HUES6 (cell line): ENCODE results near the gene PLTP.

Experiments used
- H3K27ac ChIP-seq: 2 replicates; pipeline ENCODE4 v1.7.0; 2013; ENCODE audit warnings: low read depth, mild to moderate bottlenecking, low read length, inconsistent platforms
- H3K27me3 ChIP-seq: 2 replicates; pipeline ENCODE4 v1.6.1; 2013; ENCODE audit warnings: low read length; ENCODE audit not compliant: control insufficient read depth, insufficient read depth
- H3K36me3 ChIP-seq: 2 replicates; pipeline ENCODE4 v1.6.1; 2013; ENCODE audit warnings: low read length; ENCODE audit not compliant: control insufficient read depth, insufficient read depth
- H3K4me1 ChIP-seq: 2 replicates; pipeline ENCODE4 v1.6.1; 2013; ENCODE audit warnings: low read length; ENCODE audit not compliant: control insufficient read depth, insufficient read depth
- H3K4me3 ChIP-seq: 2 replicates; pipeline ENCODE4 v1.5.1; 2013; ENCODE audit warnings: low read depth, low read length
- H3K9ac ChIP-seq: one replicate; pipeline ENCODE4 v1.6.1; 2013; ENCODE audit warnings: mild to moderate bottlenecking, low read length
- H3K9me3 ChIP-seq: 2 replicates; pipeline ENCODE4 v1.6.1; 2013; ENCODE audit warnings: low read depth, low read length; ENCODE audit not compliant: control insufficient read depth, insufficient read depth

PLTP gene

GRCh38 chr20:45918182-45918737 lies 6.3 kb upstream of the PLTP start:
- no peak overlapping the region for H3K27ac ChIP-seq
- H3K4me1 ChIP-seq = no peaks in the 10 kb centered on the region
- no peaks in the 10 kb centered on the region for H3K27me3 ChIP-seq
- H3K9ac ChIP-seq = no peak overlapping the region
- no peaks in the 10 kb centered on the region for H3K9me3 ChIP-seq
- no peak overlapping the region for H3K4me3 ChIP-seq
- no peaks in the 10 kb centered on the region for H3K36me3 ChIP-seq

GRCh38 chr20:45917790-45918141 lies 5.8 kb upstream of the PLTP start:
- no peak overlapping the region for H3K27ac ChIP-seq
- H3K4me1 ChIP-seq = no peaks in the 10 kb centered on the region

GRCh38 chr20:45913116-45913515 lies 1.2 kb upstream of the PLTP start:
- no peak overlapping the region for H3K9ac ChIP-seq

More at GRCh38 chr20:45917790-45918141, 5.8 kb upstream of the PLTP start:
- H3K9me3 ChIP-seq = no peaks in the 10 kb centered on the region
- H3K9ac ChIP-seq = no peak overlapping the region
- H3K27me3 ChIP-seq = no peaks in the 10 kb centered on the region
- no peaks in the 10 kb centered on the region for H3K36me3 ChIP-seq
- no peak overlapping the region for H3K4me3 ChIP-seq

GRCh38 chr20:45912344-45912682 lies 358 bp upstream of the PLTP start:
- no peak overlapping the region for H3K27ac ChIP-seq
- peak overlapping the region; percentile 82 for H3K4me3 ChIP-seq
- H3K4me1 ChIP-seq = peaks cover 5% of the 10 kb centered on the region
- H3K9me3 ChIP-seq = no peaks in the 10 kb centered on the region
- peak overlapping the region; percentile 54 for H3K9ac ChIP-seq
- no peaks in the 10 kb centered on the region for H3K27me3 ChIP-seq
- H3K36me3 ChIP-seq = peaks cover 23% of the 10 kb centered on the region

More at GRCh38 chr20:45913116-45913515, 1.2 kb upstream of the PLTP start:
- no peaks in the 10 kb centered on the region for H3K9me3 ChIP-seq
- peaks cover 15% of the 10 kb centered on the region for H3K36me3 ChIP-seq
- peaks cover 5% of the 10 kb centered on the region for H3K4me1 ChIP-seq
- H3K27me3 ChIP-seq = no peaks in the 10 kb centered on the region
- H3K4me3 ChIP-seq = no peak overlapping the region
- H3K27ac ChIP-seq = no peak overlapping the region

- Histone ChIP-seq H3K27me3 (no peaks in the 10 kb centered on the region), H3K36me3 (peaks cover 32% of the 10 kb centered on the region), H3K4me3 (peak overlapping the region; percentile 82), H3K9me3 (no peaks in the 10 kb centered on the region), H3K9ac (peak overlapping the region; percentile 85), H3K27ac (0 out of 2 replicates have a peak overlapping the region, but pooled peaks have one; percentile 70), H3K4me1 (peaks cover 5% of the 10 kb centered on the region)
Measured at GRCh38 chr20:45910670-45911485, 1.1 kb downstream of the PLTP start.

GRCh38 chr20:45909817-45910669 lies 1.9 kb downstream of the PLTP start:
- Histone ChIP-seq H3K36me3 (peaks cover 40% of the 10 kb centered on the region), H3K27ac (no peak overlapping the region), H3K27me3 (no peaks in the 10 kb centered on the region), H3K9ac (no peak overlapping the region), H3K4me1 (peaks cover 5% of the 10 kb centered on the region), H3K9me3 (no peaks in the 10 kb centered on the region), H3K4me3 (peak overlapping the region; percentile 38)

GRCh38 chr20:45909336-45909808 lies 2.6 kb downstream of the PLTP start:
- Histone ChIP-seq H3K4me3 (no peak overlapping the region), H3K36me3 (peaks cover 47% of the 10 kb centered on the region), H3K9me3 (no peaks in the 10 kb centered on the region), H3K9ac (no peak overlapping the region), H3K4me1 (peaks cover 5% of the 10 kb centered on the region), H3K27me3 (no peaks in the 10 kb centered on the region), H3K27ac (no peak overlapping the region)

GRCh38 chr20:45908084-45908483 lies 3.9 kb downstream of the PLTP start:
- no peaks in the 10 kb centered on the region for H3K27me3 ChIP-seq
- no peaks in the 10 kb centered on the region for H3K9me3 ChIP-seq
- H3K36me3 ChIP-seq = peaks cover 59% of the 10 kb centered on the region
- no peak overlapping the region for H3K9ac ChIP-seq
- H3K4me3 ChIP-seq = no peak overlapping the region
- H3K4me1 ChIP-seq = peaks cover 5% of the 10 kb centered on the region
- H3K27ac ChIP-seq = no peak overlapping the region

GRCh38 chr20:45907219-45907948 lies 4.6 kb downstream of the PLTP start:
- no peak overlapping the region for H3K9ac ChIP-seq
- H3K27ac ChIP-seq = no peak overlapping the region
- H3K36me3 ChIP-seq = peaks cover 65% of the 10 kb centered on the region
- no peaks in the 10 kb centered on the region for H3K27me3 ChIP-seq
- peaks cover 2% of the 10 kb centered on the region for H3K4me1 ChIP-seq
- no peak overlapping the region for H3K4me3 ChIP-seq
- H3K9me3 ChIP-seq = no peaks in the 10 kb centered on the region

GRCh38 chr20:45905505-45906079 lies 6.4 kb downstream of the PLTP start:
- Histone ChIP-seq H3K9me3 (no peaks in the 10 kb centered on the region), H3K27ac (no peak overlapping the region), H3K27me3 (no peaks in the 10 kb centered on the region), H3K4me3 (no peak overlapping the region), H3K36me3 (peaks cover 80% of the 10 kb centered on the region), H3K4me1 (no peaks in the 10 kb centered on the region), H3K9ac (no peak overlapping the region)
